HEK293 (cell line): ENCODE results near the gene MPV17L2.

Experiments
- KLF1 ChIP-seq: fragments of 450-650 bp; formaldehyde crosslinking; IDR thresholded peaks from 2 replicates; pipeline ENCODE4 v1.5.1; 2016; ENCODE audit warnings: missing biosample characterization, missing genetic modification characterization
- KLF10 ChIP-seq: fragments of 450-650 bp; IDR thresholded peaks from 2 replicates; pipeline ENCODE4 v1.5.1; 2018; ENCODE audit warnings: missing biosample characterization, mild to moderate bottlenecking, missing genetic modification characterization
- KLF7 ChIP-seq: fragments of 450-650 bp; formaldehyde crosslinking; IDR thresholded peaks from 2 replicates; pipeline ENCODE4 v1.5.1; 2016; ENCODE audit warnings: missing biosample characterization, missing genetic modification characterization, borderline replicate concordance
- MZF1 ChIP-seq: fragments of 450-650 bp; formaldehyde crosslinking; IDR thresholded peaks from 2 replicates; pipeline ENCODE4 v1.5.1; 2017; ENCODE audit warnings: missing biosample characterization, missing genetic modification characterization, borderline replicate concordance
- PATZ1 ChIP-seq: fragments of 450-650 bp; formaldehyde crosslinking; IDR thresholded peaks from 2 replicates; pipeline ENCODE4 v1.5.1; 2016; ENCODE audit warnings: missing biosample characterization, missing genetic modification characterization
- PBX3 ChIP-seq: sonication (generic); formaldehyde crosslinking; IDR thresholded peaks from 2 replicates; pipeline ENCODE4 v1.8.1; 2022; ENCODE audit warnings: mild to moderate bottlenecking, moderate library complexity, missing genetic modification reagents
- YY2 ChIP-seq: fragments of 450-650 bp; formaldehyde crosslinking; IDR thresholded peaks from 2 replicates; pipeline ENCODE4 v1.5.1; 2016; ENCODE audit warnings: missing biosample characterization, missing genetic modification characterization
- ZBTB10 ChIP-seq: fragments of 450-650 bp; formaldehyde crosslinking; IDR thresholded peaks from 2 replicates; pipeline ENCODE4 v1.5.1; 2016; ENCODE audit warnings: missing biosample characterization, missing genetic modification characterization
- ZBTB48 ChIP-seq: fragments of 450-650 bp; formaldehyde crosslinking; IDR thresholded peaks from 2 replicates; pipeline ENCODE4 v1.5.1; 2016; ENCODE audit warnings: missing biosample characterization, missing genetic modification characterization
- ZFP37 ChIP-seq: fragments of 450-650 bp; formaldehyde crosslinking; IDR thresholded peaks from 2 replicates; pipeline ENCODE4 v1.5.1; 2016; ENCODE audit warnings: missing biosample characterization, missing genetic modification characterization
- ZNF148 ChIP-seq: fragments of 450-650 bp; formaldehyde crosslinking; IDR thresholded peaks from 2 replicates; pipeline ENCODE4 v1.5.0; 2017; ENCODE audit warnings: missing biosample characterization, missing genetic modification characterization, borderline replicate concordance
- ZNF239 ChIP-seq: fragments of 450-650 bp; formaldehyde crosslinking; IDR thresholded peaks from 2 replicates; pipeline ENCODE4 v1.5.1; 2016; ENCODE audit warnings: missing biosample characterization, missing genetic modification characterization
- ZNF24 ChIP-seq: fragments of 450-650 bp; formaldehyde crosslinking; IDR thresholded peaks from 2 replicates; pipeline ENCODE4 v1.5.1; 2016; ENCODE audit warnings: missing biosample characterization, missing genetic modification characterization
- ZNF248 ChIP-seq: fragments of 450-650 bp; formaldehyde crosslinking; IDR thresholded peaks from 2 replicates; pipeline ENCODE4 v1.5.1; 2017; ENCODE audit warnings: missing biosample characterization, missing genetic modification characterization
- ZNF280C ChIP-seq: fragments of 450-650 bp; formaldehyde crosslinking; IDR thresholded peaks from 2 replicates; pipeline ENCODE4 v1.5.1; 2016; ENCODE audit warnings: missing biosample characterization, missing genetic modification characterization
- ZNF324 ChIP-seq: fragments of 450-650 bp; formaldehyde crosslinking; IDR thresholded peaks from 2 replicates; pipeline ENCODE4 v1.5.1; 2016; ENCODE audit warnings: missing biosample characterization, missing genetic modification characterization
- ZNF398 ChIP-seq: fragments of 450-650 bp; formaldehyde crosslinking; IDR thresholded peaks from 2 replicates; pipeline ENCODE4 v1.5.1; 2017; ENCODE audit warnings: missing biosample characterization, missing genetic modification characterization
- ZNF449 ChIP-seq: fragments of 450-650 bp; formaldehyde crosslinking; IDR thresholded peaks from 2 replicates; pipeline ENCODE4 v1.5.1; 2017; ENCODE audit warnings: missing biosample characterization, mild to moderate bottlenecking, missing genetic modification characterization, moderate library complexity
- ZNF600 ChIP-seq: fragments of 450-650 bp; formaldehyde crosslinking; IDR thresholded peaks from 2 replicates; pipeline ENCODE4 v1.5.1; 2016; ENCODE audit warnings: missing biosample characterization, missing genetic modification characterization
- ZNF629 ChIP-seq: fragments of 450-650 bp; formaldehyde crosslinking; IDR thresholded peaks from 2 replicates; pipeline ENCODE4 v1.5.1; 2017; ENCODE audit warnings: missing biosample characterization, missing genetic modification characterization
- ZNF791 ChIP-seq: fragments of 450-650 bp; formaldehyde crosslinking; IDR thresholded peaks from 2 replicates; pipeline ENCODE4 v1.5.1; 2016; ENCODE audit warnings: missing biosample characterization, missing genetic modification characterization
- ZSCAN16 ChIP-seq: fragments of 450-650 bp; formaldehyde crosslinking; IDR thresholded peaks from 2 replicates; pipeline ENCODE4 v1.5.1; 2016; ENCODE audit warnings: missing biosample characterization, missing genetic modification characterization
- ZSCAN18 ChIP-seq: fragments of 450-650 bp; formaldehyde crosslinking; IDR thresholded peaks from 2 replicates; pipeline ENCODE4 v1.5.1; 2016; ENCODE audit warnings: missing biosample characterization, missing genetic modification characterization

The MPV17L2 gene

GRCh38 chr19:18173572-18174288 is 19.3 kb upstream of the MPV17L2 start, which contains the start of gene IFI30 (continued):
- TF ChIP-seq ZFP37 (tag by site-specific recombination) (peak; percentile 40; the same call in 1 of the 2 replicates), ZNF449 (tag by site-specific recombination) (no peak), KLF7 (no peak; the same call in 1 of the 2 replicates), ZNF791 (no peak), ZNF239 (no peak), KLF1 (tag by site-specific recombination) (peak; percentile 87), ZBTB48 (peak; percentile 96), ZNF24 (tag by site-specific recombination) (no peak), KLF10 (peak; percentile 51; the same call in 1 of the 2 replicates), ZNF324 (no peak; the same call in 1 of the 2 replicates), MZF1 (tag by site-specific recombination) (no peak), ZNF248 (tag by site-specific recombination) (no peak), ZNF398 (peak; percentile 88), ZNF148 (no peak), ZNF629 (tag by site-specific recombination) (peak; percentile 75; the same call in 1 of the 2 replicates), PBX3 (CRISPR knock-in tag) (no peak), ZSCAN18 (no peak), PATZ1 (peak; percentile 96), ZBTB10 (peak; percentile 84), ZNF600 (tag by site-specific recombination) (peak; percentile 56), ZNF280C (tag by site-specific recombination) (no peak), YY2 (tag by site-specific recombination) (no peak), ZSCAN16 (tag by site-specific recombination) (no peak)
